ENCODE data around the gene C5orf34. TPM values are rescaled to one million over a fixed set of nuclear protein-coding genes. Genes with fewer than 3 reads are reported as not detected.
"Not testable (repeated sequence)": the region's sequence is repeated elsewhere in the genome, so short reads cannot be mapped to it uniquely, and the experiment has no call there.

The C5orf34 gene
- 1 to 10 TPM; 3.1 to 3.8 (median 3.6) TPM for total RNA-seq

GRCh38 chr5:43514816-43515677 is at the start of gene C5orf34:
Gene C5orf34, minus strand, starts transcription at chr5:43515148. Its CDS starts 5,809 bp downstream, at chr5:43509339.
- H3K27me3 Mint-ChIP-seq (ENCODE audit: low read depth), result no peaks in the 10 kb centered on the region

DNA sequence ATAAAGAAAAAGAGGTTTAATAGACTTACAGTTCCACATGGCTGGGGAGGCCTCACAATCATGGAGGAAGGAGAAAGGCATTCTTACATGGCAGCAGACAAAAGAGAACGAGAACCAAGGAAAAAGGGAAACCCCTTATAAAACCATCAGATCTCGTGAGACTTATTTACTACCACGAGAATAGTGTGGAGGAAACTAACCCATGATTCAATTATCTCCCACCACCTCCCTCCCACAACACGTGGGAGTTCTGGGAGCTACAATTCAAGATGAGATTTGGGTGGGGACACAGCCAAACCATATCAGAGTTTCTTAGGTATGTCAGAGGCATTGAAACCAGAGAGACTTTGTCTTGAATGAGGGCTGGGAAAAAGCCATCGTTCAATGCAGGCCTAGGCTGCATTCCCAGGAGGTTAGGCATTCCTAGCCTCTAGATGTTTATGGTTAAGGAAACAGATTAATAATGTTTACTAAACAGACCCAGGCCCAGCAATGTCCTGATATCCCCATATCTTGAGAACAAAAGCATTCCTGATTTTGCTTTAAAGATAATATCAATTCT is 49.4 kb upstream of the C5orf34 start:
- no peaks in the 10 kb centered on the region for H3K9me3 Mint-ChIP-seq
- no peaks in the 10 kb centered on the region for H3K36me3 Mint-ChIP-seq (ENCODE audit: insufficient read depth)
- H3K4me3 Mint-ChIP-seq, result no peak overlapping the region
- H3K27me3 Mint-ChIP-seq (ENCODE audit: low read depth), result peaks cover 4% of the 10 kb centered on the region
- ATAC-seq, result no peak
- DNase-seq, result no peak
- H3K4me1 Mint-ChIP-seq (ENCODE audit: low read depth), result no peaks in the 10 kb centered on the region

More at GRCh38 chr5:43514816-43515677, at the start of gene C5orf34:
- DNase-seq (peak; percentile 95), ATAC-seq (peak; percentile 95 to 96)
- Mint-ChIP-seq H3K4me1 (ENCODE audit: low read depth) (peaks cover 34% of the 10 kb centered on the region), H3K36me3 (ENCODE audit: insufficient read depth) (no peaks in the 10 kb centered on the region), H3K4me3 (peak within 1 kb of the TSS; percentile 95), H3K9me3 (no peaks in the 10 kb centered on the region)

DNA sequence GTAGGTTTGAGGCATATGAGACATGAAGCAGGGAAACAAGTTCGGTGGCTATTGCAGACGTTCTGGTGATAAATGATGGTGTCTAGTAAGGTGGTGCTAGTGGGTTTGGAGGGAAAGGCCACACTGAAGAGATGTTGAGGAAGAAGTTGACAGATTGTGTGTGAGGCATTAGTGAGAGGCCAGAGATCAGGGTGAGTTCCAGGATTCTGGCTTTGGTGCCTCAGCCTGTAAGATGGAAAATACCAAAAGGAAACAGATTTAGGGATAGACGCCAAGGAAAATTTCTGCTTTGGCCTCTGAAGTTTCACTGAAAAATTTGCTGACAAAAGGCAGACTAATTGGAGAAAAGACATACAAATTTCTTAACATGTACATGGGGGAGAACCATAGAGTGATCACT is 48.4 kb upstream of the C5orf34 start:
- no peaks in the 10 kb centered on the region for H3K4me1 Mint-ChIP-seq (ENCODE audit: low read depth)
- H3K27me3 Mint-ChIP-seq (ENCODE audit: low read depth), result peaks cover 4% of the 10 kb centered on the region
- no peak overlapping the region for H3K4me3 Mint-ChIP-seq
- DNase-seq (no peak), ATAC-seq (no peak)
- no peaks in the 10 kb centered on the region for H3K9me3 Mint-ChIP-seq
- H3K36me3 Mint-ChIP-seq (ENCODE audit: insufficient read depth), result no peaks in the 10 kb centered on the region

DNA sequence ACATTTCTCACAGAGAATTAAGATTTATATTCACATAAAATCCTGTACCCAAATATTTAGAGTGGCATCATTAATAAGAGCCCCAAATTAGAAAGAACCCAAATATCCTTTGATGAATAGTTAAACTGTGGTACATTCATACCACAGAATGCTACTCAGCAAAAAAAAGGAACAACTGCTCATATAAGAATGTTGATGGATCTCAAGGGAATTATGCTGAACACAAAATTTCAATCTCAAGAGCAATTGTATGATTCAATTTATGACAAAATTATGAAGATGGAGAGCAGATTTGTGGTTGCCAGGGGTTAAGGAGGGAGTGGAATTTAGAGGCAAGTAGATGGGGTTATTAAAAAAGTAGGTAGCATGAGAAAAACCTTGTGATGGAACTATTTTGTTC is 46.4 kb upstream of the C5orf34 start:
- H3K9me3 Mint-ChIP-seq, result no peaks in the 10 kb centered on the region
- H3K36me3 Mint-ChIP-seq (ENCODE audit: insufficient read depth), result no peaks in the 10 kb centered on the region
- no peak overlapping the region for H3K4me3 Mint-ChIP-seq
- ATAC-seq (no peak), DNase-seq (no peak)
- H3K4me1 Mint-ChIP-seq (ENCODE audit: low read depth), result peaks cover 7% of the 10 kb centered on the region
- H3K27me3 Mint-ChIP-seq (ENCODE audit: low read depth), result peaks cover 4% of the 10 kb centered on the region

DNA sequence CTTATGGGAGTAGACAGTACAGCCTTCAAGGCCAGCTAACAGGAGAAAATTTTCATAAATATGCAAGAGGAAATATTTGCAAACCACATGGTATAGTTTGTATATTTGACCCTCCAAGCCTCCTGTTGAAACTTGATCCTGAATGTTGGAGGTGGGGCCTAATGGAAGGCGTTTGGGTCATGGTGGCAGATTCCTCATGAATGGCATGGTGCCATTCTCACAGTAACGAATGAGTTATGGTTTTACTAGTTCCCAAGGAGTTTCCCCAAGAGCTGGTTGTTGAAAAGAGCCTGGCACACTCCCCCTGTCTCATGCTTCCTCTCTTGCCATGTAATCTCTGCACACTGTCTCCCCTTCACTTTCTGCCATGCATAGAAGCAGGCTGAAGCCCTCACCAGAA is 45.2 kb upstream of the C5orf34 start:
- H3K4me1 Mint-ChIP-seq (ENCODE audit: low read depth), result peaks cover 11% of the 10 kb centered on the region
- no peak for ATAC-seq
- H3K9me3 Mint-ChIP-seq, result no peaks in the 10 kb centered on the region
- no peak overlapping the region for H3K4me3 Mint-ChIP-seq
- DNase-seq, result no peak
- no peaks in the 10 kb centered on the region for H3K36me3 Mint-ChIP-seq (ENCODE audit: insufficient read depth)
- peaks cover 4% of the 10 kb centered on the region for H3K27me3 Mint-ChIP-seq (ENCODE audit: low read depth)

GRCh38 chr5:43556857-43557542 is 42.1 kb upstream of the C5orf34 start, which contains the start of gene PAIP1:
Gene PAIP1, minus strand, starts transcription at chr5:43557077. Its CDS starts 231 bp downstream, at chr5:43556846.
- Mint-ChIP-seq H3K27me3 (ENCODE audit: low read depth) (peaks cover 4% of the 10 kb centered on the region), H3K4me3 (peak within 1 kb of the TSS; percentile 90), H3K9me3 (no peaks in the 10 kb centered on the region), H3K4me1 (ENCODE audit: low read depth) (peaks cover 13% of the 10 kb centered on the region), H3K36me3 (ENCODE audit: insufficient read depth) (peaks cover 2% of the 10 kb centered on the region)
- ATAC-seq, result peak; percentile 90
- peak; percentile 71 for DNase-seq

GRCh38 chr5:43556607-43556856 is 41.6 kb upstream of the C5orf34 start:
- not testable (repeated sequence) for ATAC-seq; H3K27me3 Mint-ChIP-seq (ENCODE audit: low read depth)
- peak overlapping the region; percentile 90 for H3K4me3 Mint-ChIP-seq

DNA sequence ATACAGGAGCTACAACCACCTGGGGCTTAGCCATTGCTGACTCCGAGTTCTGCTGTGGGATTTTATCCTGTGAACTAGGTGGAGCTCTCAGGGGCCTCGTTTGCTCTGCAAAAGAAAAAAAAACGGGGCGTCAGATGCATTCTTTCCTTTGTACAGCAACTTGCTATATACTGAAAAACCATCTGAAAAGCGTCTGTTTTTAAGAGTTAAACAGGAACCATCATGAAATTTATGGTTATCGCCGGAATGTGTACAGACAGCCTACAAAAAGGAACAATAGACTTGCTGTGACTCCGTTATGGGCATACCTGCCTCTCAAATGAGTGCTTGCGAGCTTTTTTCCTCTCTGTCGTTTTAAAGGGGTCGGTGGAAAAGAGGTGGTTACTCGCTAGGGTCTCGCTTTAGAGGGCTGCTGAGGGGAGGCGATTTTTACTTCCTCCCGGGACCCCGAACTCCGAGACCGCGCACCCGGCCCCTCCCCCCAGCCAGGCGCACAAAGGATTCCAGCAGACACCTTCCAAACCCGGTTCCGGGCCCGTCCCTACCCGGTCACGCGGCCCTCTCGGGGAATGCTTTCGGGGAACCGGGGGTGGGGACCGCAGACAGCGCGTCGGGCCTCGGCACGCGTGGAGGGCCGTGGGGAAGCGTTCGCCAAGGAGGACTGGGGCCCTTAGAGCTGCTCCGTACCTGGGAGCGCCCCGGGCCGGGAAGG is 41.1 kb upstream of the C5orf34 start:
- peak; percentile 51 for DNase-seq
- Mint-ChIP-seq H3K4me1 (ENCODE audit: low read depth) (peaks cover 16% of the 10 kb centered on the region), H3K36me3 (ENCODE audit: insufficient read depth) (peaks cover 3% of the 10 kb centered on the region), H3K4me3 (peak overlapping the region; percentile 90), H3K27me3 (ENCODE audit: low read depth) (no peaks in the 10 kb centered on the region), H3K9me3 (no peaks in the 10 kb centered on the region)
- ATAC-seq, result peak in 1 of 2 donors; percentile 35

More at GRCh38 chr5:43556607-43556856, 41.6 kb upstream of the C5orf34 start:
- H3K4me1 Mint-ChIP-seq (ENCODE audit: low read depth), result peaks cover 13% of the 10 kb centered on the region
- not testable (repeated sequence) for H3K36me3 Mint-ChIP-seq (ENCODE audit: insufficient read depth); H3K9me3 Mint-ChIP-seq; DNase-seq

DNA sequence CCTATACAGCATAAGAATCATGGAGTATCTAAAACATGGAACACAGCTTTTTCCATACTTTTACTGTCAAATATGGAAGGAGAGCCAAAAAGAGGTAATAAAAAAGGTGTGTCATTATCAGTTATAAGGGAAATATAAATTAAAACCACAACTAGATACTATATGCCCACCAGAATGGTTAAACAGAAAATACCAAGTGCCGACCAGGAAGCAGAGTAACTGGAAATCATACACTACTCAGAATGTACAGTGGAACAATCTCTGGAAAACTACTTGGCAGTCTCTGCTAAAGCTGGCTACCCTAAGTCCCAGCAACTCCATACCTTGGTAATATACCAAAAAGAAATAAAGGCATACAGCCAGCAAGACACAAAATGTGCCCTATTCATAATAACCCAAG is 39.5 kb upstream of the C5orf34 start:
- DNase-seq (no peak), ATAC-seq (no peak)
- H3K9me3 Mint-ChIP-seq, result no peaks in the 10 kb centered on the region
- H3K36me3 Mint-ChIP-seq (ENCODE audit: insufficient read depth), result peaks cover 7% of the 10 kb centered on the region
- H3K4me1 Mint-ChIP-seq (ENCODE audit: low read depth), result peaks cover 21% of the 10 kb centered on the region
- no peaks in the 10 kb centered on the region for H3K27me3 Mint-ChIP-seq (ENCODE audit: low read depth)
- no peak overlapping the region for H3K4me3 Mint-ChIP-seq

DNA sequence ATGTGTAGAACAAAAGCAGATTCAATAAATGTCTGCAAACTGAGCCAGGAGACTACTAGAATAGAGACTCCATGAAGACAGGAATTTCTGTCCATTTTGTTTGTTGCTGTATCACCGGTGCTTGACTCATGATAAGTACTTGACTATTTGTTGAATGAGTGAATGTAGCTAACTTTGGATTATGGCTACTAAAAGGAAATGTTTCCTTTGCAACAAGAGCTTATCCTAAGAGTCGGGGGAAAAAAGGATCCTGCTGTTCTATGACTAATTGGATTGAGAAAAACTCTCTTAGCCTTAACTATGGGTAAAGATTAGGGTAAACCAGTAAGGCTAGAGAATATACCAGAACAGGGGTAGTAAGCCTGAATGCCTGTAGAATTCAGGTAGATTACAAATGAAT is 38.4 kb upstream of the C5orf34 start:
- H3K4me3 Mint-ChIP-seq, result no peak overlapping the region
- ATAC-seq, result no peak
- peaks cover 10% of the 10 kb centered on the region for H3K36me3 Mint-ChIP-seq (ENCODE audit: insufficient read depth)
- DNase-seq, result no peak
- H3K27me3 Mint-ChIP-seq (ENCODE audit: low read depth), result no peaks in the 10 kb centered on the region
- H3K9me3 Mint-ChIP-seq, result no peaks in the 10 kb centered on the region
- peaks cover 25% of the 10 kb centered on the region for H3K4me1 Mint-ChIP-seq (ENCODE audit: low read depth)

DNA sequence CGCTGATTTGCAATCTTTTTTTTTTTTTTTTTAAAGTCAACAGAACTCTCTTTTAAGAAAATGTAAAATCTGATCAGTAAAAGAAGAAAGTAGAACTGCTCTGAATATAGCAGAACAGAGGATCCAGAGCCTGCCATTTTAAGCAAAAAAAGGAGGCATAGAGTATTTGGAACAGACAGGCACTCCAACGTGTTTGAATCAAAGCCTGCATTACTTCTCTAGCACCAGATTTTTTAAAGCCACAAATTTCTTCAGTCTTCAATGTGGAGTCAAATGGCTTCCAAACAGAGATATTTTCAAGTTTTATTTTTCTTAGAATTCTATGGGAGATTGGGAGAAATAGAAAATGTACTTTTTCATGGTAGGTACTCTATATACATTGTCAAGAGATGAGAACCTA is 36.8 kb upstream of the C5orf34 start:
- H3K4me1 Mint-ChIP-seq (ENCODE audit: low read depth), result peaks cover 18% of the 10 kb centered on the region
- H3K27me3 Mint-ChIP-seq (ENCODE audit: low read depth), result no peaks in the 10 kb centered on the region
- DNase-seq (no peak), ATAC-seq (no peak)
- H3K4me3 Mint-ChIP-seq, result no peak overlapping the region
- H3K9me3 Mint-ChIP-seq, result no peaks in the 10 kb centered on the region
- peaks cover 13% of the 10 kb centered on the region for H3K36me3 Mint-ChIP-seq (ENCODE audit: insufficient read depth)

DNA sequence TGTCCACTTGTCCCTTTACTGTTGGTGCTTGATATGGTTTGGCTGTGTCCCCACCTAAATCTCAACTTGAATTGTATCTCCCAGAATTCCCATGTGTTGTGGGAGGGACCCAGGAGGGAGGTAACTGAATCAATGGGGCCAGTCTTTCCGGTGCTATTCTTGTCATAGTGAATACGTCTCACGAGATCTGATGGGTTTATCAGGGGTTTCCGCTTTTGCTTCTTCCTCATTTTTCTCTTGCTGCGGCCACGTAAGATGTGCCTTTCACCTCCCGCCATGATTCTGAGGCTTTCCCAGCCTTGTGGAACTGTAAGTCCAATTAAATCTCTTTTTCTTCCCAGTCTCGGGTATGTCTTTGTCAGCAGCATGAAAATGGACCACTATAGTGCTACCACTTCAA is 34.3 kb upstream of the C5orf34 start:
- DNase-seq; H3K9me3 Mint-ChIP-seq; H3K27me3 Mint-ChIP-seq (ENCODE audit: low read depth); ATAC-seq; H3K4me3 Mint-ChIP-seq: not testable (repeated sequence)
- peaks cover 20% of the 10 kb centered on the region for H3K4me1 Mint-ChIP-seq (ENCODE audit: low read depth)
- peaks cover 29% of the 10 kb centered on the region for H3K36me3 Mint-ChIP-seq (ENCODE audit: insufficient read depth)

- ATAC-seq (no peak), DNase-seq (no peak)
- no peaks in the 10 kb centered on the region for H3K27me3 Mint-ChIP-seq (ENCODE audit: low read depth)
- H3K4me3 Mint-ChIP-seq, result no peak overlapping the region
- H3K4me1 Mint-ChIP-seq (ENCODE audit: low read depth), result peaks cover 22% of the 10 kb centered on the region
- peaks cover 33% of the 10 kb centered on the region for H3K36me3 Mint-ChIP-seq (ENCODE audit: insufficient read depth)
- H3K9me3 Mint-ChIP-seq, result no peaks in the 10 kb centered on the region
Observed at GRCh38 chr5:43548358-43548757, 33.4 kb upstream of the C5orf34 start.

GRCh38 chr5:43547532-43547931 is 32.6 kb upstream of the C5orf34 start:
- Mint-ChIP-seq H3K36me3 (ENCODE audit: insufficient read depth) (peaks cover 36% of the 10 kb centered on the region), H3K4me3 (no peak overlapping the region), H3K9me3 (no peaks in the 10 kb centered on the region), H3K4me1 (ENCODE audit: low read depth) (peaks cover 22% of the 10 kb centered on the region), H3K27me3 (ENCODE audit: low read depth) (no peaks in the 10 kb centered on the region)
- no peak for ATAC-seq
- DNase-seq, result no peak

Measured in activated T-cell treated with anti-CD3 and anti-CD28 coated beads, Interleukin-2, amount 50 U/mL, for 4 hours (primary cell).